ENCODE results near the gene HHEX. TPM values are rescaled to one million over a fixed set of nuclear protein-coding genes. Genes with fewer than 3 reads are reported as not detected.

Gene HHEX
- total and polyA plus RNA-seq, 2 of the 4 experiments (the other 2 are of a cell fraction): 2.3 to 7.7 TPM

DNA sequence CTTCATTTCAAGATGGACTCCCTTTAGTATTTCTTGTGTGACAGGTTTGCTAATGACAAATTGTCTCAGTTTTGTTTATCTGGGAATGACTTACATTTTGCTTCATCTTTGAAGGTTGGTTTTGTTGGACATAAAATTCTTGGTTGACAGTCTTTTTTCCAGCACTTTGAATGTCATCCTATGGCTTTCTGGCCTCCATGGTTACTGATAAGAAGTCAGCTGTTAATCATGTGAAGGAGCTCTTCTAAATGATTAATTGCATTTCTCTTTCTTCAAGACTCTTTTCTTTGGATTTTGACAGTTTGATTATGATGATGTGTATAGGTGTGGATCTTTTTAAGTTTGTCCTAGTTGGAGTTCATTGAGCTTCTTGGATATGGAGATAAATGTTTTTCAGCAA, 26.9 kb upstream of the HHEX start:
- H3K9me3 ChIP-seq (ENCODE audit: control insufficient read depth, insufficient read depth, low read length): peaks cover 4% of the 10 kb centered on the region; the same call in 1 of the 2 replicates
- H4K91ac ChIP-seq (ENCODE audit: insufficient read depth, low read depth, low read length): no peak overlapping the region
- H3K4me2 ChIP-seq (ENCODE audit: low read depth, low read length): no peak overlapping the region
- H4K8ac ChIP-seq (ENCODE audit: low read depth in 2 of 2, low read length in 2 of 2): no peak overlapping the region
- no peak overlapping the region for H3K4me3 ChIP-seq (ENCODE audit: insufficient read depth, low read depth, low read length)
- BruUV-seq (replicated peaks): no TSS peak
- H3K18ac ChIP-seq (ENCODE audit: low read depth, low read length): no peak overlapping the region
- H3K9me1 ChIP-seq (ENCODE audit: insufficient read depth, low read length): no peaks in the 10 kb centered on the region
- no peak for ATAC-seq (ENCODE audit: low read depth)
- H3K4ac ChIP-seq (ENCODE audit: low read depth, low read length): no peak overlapping the region
- no peak overlapping the region for H3K23ac ChIP-seq (ENCODE audit: low read depth, low read length)
- TF ChIP-seq POLR2A (IDR thresholded peaks at IDR 0.05; ENCODE audit: low read depth, low read length) (no peak), BHLHE40 (IDR thresholded peaks at IDR 0.05; ENCODE audit: low read depth, low read length) (no peak)
- TF ChIP-seq, protein P1, sequence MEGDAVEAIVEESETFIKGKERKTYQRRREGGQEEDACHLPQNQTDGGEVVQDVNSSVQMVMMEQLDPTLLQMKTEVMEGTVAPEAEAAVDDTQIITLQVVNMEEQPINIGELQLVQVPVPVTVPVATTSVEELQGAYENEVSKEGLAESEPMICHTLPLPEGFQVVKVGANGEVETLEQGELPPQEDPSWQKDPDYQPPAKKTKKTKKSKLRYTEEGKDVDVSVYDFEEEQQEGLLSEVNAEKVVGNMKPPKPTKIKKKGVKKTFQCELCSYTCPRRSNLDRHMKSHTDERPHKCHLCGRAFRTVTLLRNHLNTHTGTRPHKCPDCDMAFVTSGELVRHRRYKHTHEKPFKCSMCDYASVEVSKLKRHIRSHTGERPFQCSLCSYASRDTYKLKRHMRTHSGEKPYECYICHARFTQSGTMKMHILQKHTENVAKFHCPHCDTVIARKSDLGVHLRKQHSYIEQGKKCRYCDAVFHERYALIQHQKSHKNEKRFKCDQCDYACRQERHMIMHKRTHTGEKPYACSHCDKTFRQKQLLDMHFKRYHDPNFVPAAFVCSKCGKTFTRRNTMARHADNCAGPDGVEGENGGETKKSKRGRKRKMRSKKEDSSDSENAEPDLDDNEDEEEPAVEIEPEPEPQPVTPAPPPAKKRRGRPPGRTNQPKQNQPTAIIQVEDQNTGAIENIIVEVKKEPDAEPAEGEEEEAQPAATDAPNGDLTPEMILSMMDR (conservative IDR thresholded peaks at IDR 0.05; ENCODE audit: low read depth, low read length): no peak
- in situ Hi-C loops (cut with MboI; ENCODE audit: low sequenced_read_pairs) (no loop called here), intact Hi-C loops (cut with micrococcal nuclease) (no loop called here), dilution Hi-C loops (cut with HindIII; ENCODE audit: low sequenced_read_pairs, unreplicated experiment) (no loop called here)
- H3K56ac ChIP-seq (ENCODE audit: extremely low read depth, insufficient read depth, low read length): no peak overlapping the region
- H3K27me3 ChIP-seq (ENCODE audit: control insufficient read depth, insufficient read depth, low read length): no peaks in the 10 kb centered on the region
- H2AFZ ChIP-seq (replicated peaks; ENCODE audit: low read length, poor library complexity): no peak overlapping the region
- POLR2A ChIA-PET (ENCODE audit: unreplicated experiment): no interaction called here
- H2AK5ac ChIP-seq (ENCODE audit: low read depth, low read length): no peak overlapping the region
- H3K79me1 ChIP-seq (ENCODE audit: low read depth in 1 of 2, low read length in 2 of 2): no peaks in the 10 kb centered on the region
- no peak overlapping the region for H2BK20ac ChIP-seq (ENCODE audit: low read depth, low read length)
- H3K27ac ChIP-seq (ENCODE audit: insufficient read depth, low read length): no peak overlapping the region
- no peaks in the 10 kb centered on the region for H4K20me1 ChIP-seq (ENCODE audit: insufficient read depth, low read length)
- no peak overlapping the region for H2AK9ac ChIP-seq (replicated peaks; ENCODE audit: low read depth, low read length, poor library complexity)
- H3K36me3 ChIP-seq (ENCODE audit: control insufficient read depth, insufficient read depth, low read length): no peaks in the 10 kb centered on the region
- CTCF ChIA-PET: interaction anchor here (0.7 kb wide), 1 partner anchor 10 kb away, joined by 3 read pairs; no protein-coding TSS in a partner anchor
- no peak overlapping the region for H3K14ac ChIP-seq (replicated peaks; ENCODE audit: low read depth, low read length)
- H3K4me1 ChIP-seq (ENCODE audit: control insufficient read depth, insufficient read depth, low read length): no peaks in the 10 kb centered on the region
- no peak overlapping the region for H2BK15ac ChIP-seq (ENCODE audit: low read depth, low read length)
- DNase-seq: no peak
- H4K5ac ChIP-seq (ENCODE audit: low read depth, low read length): no peak overlapping the region
- no peak overlapping the region for H3K9ac ChIP-seq (ENCODE audit: low read depth, low read length)
- no peak overlapping the region for H2BK5ac ChIP-seq (ENCODE audit: low read depth, low read length, poor library complexity, severe bottlenecking)
- no peak overlapping the region for H2BK120ac ChIP-seq (ENCODE audit: low read depth, low read length)
